ENCODE measurements around the gene LTBP3.

- no peak for TF ChIP-seq MAZ (IDR thresholded peaks at IDR 0.05; ENCODE audit: borderline replicate concordance, low read depth, low read length)
- no peak for TF ChIP-seq MAZ (CRISPR knock-in tag; IDR thresholded peaks at IDR 0.05; ENCODE audit: low read depth)
- TF ChIP-seq MIXL1 (CRISPR knock-in tag; IDR thresholded peaks at IDR 0.05), result no peak
- no peak for TF ChIP-seq ZNF138 (CRISPR knock-in tag; IDR thresholded peaks at IDR 0.05; ENCODE audit: low read depth)
- TF ChIP-seq, protein P1, sequence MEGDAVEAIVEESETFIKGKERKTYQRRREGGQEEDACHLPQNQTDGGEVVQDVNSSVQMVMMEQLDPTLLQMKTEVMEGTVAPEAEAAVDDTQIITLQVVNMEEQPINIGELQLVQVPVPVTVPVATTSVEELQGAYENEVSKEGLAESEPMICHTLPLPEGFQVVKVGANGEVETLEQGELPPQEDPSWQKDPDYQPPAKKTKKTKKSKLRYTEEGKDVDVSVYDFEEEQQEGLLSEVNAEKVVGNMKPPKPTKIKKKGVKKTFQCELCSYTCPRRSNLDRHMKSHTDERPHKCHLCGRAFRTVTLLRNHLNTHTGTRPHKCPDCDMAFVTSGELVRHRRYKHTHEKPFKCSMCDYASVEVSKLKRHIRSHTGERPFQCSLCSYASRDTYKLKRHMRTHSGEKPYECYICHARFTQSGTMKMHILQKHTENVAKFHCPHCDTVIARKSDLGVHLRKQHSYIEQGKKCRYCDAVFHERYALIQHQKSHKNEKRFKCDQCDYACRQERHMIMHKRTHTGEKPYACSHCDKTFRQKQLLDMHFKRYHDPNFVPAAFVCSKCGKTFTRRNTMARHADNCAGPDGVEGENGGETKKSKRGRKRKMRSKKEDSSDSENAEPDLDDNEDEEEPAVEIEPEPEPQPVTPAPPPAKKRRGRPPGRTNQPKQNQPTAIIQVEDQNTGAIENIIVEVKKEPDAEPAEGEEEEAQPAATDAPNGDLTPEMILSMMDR (CRISPR knock-in tag; IDR thresholded peaks at IDR 0.05), result no peak
- no peak for TF ChIP-seq SCMH1 (CRISPR knock-in tag; IDR thresholded peaks at IDR 0.05; ENCODE audit: borderline replicate concordance)
- no peak for TF ChIP-seq NFE2L1 (CRISPR knock-in tag; IDR thresholded peaks at IDR 0.05; ENCODE audit: borderline replicate concordance)
- TF ChIP-seq POLR2A (IDR thresholded peaks at IDR 0.05; ENCODE audit: insufficient read depth in 1 of 2, low read depth in 2 of 2, low read length in 2 of 2), result peak in 1 of 2 experiments; percentile 63; a peak in 3 of 4 replicates
- TF ChIP-seq PHF8 (CRISPR knock-in tag; IDR thresholded peaks at IDR 0.05), result no peak
- no peak for TF ChIP-seq USF2 (IDR thresholded peaks at IDR 0.05; ENCODE audit: low read depth, low read length)
- TF ChIP-seq USF2 (CRISPR knock-in tag; IDR thresholded peaks at IDR 0.05; ENCODE audit: borderline replicate concordance), result no peak
- TF ChIP-seq, protein P2, sequence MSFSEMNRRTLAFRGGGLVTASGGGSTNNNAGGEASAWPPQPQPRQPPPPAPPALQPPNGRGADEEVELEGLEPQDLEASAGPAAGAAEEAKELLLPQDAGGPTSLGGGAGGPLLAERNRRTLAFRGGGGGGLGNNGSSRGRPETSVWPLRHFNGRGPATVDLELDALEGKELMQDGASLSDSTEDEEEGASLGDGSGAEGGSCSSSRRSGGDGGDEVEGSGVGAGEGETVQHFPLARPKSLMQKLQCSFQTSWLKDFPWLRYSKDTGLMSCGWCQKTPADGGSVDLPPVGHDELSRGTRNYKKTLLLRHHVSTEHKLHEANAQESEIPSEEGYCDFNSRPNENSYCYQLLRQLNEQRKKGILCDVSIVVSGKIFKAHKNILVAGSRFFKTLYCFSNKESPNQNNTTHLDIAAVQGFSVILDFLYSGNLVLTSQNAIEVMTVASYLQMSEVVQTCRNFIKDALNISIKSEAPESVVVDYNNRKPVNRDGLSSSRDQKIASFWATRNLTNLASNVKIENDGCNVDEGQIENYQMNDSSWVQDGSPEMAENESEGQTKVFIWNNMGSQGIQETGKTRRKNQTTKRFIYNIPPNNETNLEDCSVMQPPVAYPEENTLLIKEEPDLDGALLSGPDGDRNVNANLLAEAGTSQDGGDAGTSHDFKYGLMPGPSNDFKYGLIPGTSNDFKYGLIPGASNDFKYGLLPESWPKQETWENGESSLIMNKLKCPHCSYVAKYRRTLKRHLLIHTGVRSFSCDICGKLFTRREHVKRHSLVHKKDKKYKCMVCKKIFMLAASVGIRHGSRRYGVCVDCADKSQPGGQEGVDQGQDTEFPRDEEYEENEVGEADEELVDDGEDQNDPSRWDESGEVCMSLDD (CRISPR knock-in tag; IDR thresholded peaks at IDR 0.05; ENCODE audit: borderline replicate concordance), result no peak
- TF ChIP-seq HMGXB4 (CRISPR knock-in tag; IDR thresholded peaks at IDR 0.05; ENCODE audit: borderline replicate concordance in 1 of 2, low read depth in 1 of 2), result no peak
- TF ChIP-seq NFATC3 (CRISPR knock-in tag; IDR thresholded peaks at IDR 0.05), result no peak
- TF ChIP-seq KLF9 (CRISPR knock-in tag; IDR thresholded peaks at IDR 0.05; ENCODE audit: low read depth), result no peak
- no peak for TF ChIP-seq CEBPB (IDR thresholded peaks at IDR 0.05; ENCODE audit: borderline replicate concordance, low read depth, low read length)
These were observed 54.0 kb downstream of the LTBP3 start for GRCh38 chr11:65503949-65504673.
